ENCODE measurements around the gene APBB1IP.

- TF ChIP-seq ELF4 (IDR thresholded peaks at IDR 0.05) = no peak
- TF ChIP-seq NFRKB (IDR thresholded peaks at IDR 0.05) = no peak
- TF ChIP-seq BHLHE40 (IDR thresholded peaks at IDR 0.05; ENCODE audit: borderline replicate concordance) = no peak
- TF ChIP-seq, protein P1, sequence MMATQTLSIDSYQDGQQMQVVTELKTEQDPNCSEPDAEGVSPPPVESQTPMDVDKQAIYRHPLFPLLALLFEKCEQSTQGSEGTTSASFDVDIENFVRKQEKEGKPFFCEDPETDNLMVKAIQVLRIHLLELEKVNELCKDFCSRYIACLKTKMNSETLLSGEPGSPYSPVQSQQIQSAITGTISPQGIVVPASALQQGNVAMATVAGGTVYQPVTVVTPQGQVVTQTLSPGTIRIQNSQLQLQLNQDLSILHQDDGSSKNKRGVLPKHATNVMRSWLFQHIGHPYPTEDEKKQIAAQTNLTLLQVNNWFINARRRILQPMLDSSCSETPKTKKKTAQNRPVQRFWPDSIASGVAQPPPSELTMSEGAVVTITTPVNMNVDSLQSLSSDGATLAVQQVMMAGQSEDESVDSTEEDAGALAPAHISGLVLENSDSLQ (IDR thresholded peaks at IDR 0.05) = no peak
- TF ChIP-seq SP1 (IDR thresholded peaks at IDR 0.05) = no peak
- no peak for TF ChIP-seq TARDBP (IDR thresholded peaks at IDR 0.05)
- no peak for TF ChIP-seq ZNF384 (IDR thresholded peaks at IDR 0.05)
- no peak for TF ChIP-seq FOXK2 (IDR thresholded peaks at IDR 0.05)
- TF ChIP-seq FOXM1 (IDR thresholded peaks at IDR 0.05; ENCODE audit: borderline replicate concordance) = no peak
- no peak for TF ChIP-seq LEF1 (IDR thresholded peaks at IDR 0.05; ENCODE audit: borderline replicate concordance)
- no peak for TF ChIP-seq SUZ12 (IDR thresholded peaks at IDR 0.05)
- no peak for TF ChIP-seq L3MBTL2 (conservative IDR thresholded peaks at IDR 0.05)
- TF ChIP-seq FOXA1 (IDR thresholded peaks at IDR 0.05) = no peak
These were observed 105.6 kb downstream of the APBB1IP start for GRCh38 chr10:26543567-26544306.
